Measurements from ENCODE around the gene HBD.

Gene HBD

DNA sequence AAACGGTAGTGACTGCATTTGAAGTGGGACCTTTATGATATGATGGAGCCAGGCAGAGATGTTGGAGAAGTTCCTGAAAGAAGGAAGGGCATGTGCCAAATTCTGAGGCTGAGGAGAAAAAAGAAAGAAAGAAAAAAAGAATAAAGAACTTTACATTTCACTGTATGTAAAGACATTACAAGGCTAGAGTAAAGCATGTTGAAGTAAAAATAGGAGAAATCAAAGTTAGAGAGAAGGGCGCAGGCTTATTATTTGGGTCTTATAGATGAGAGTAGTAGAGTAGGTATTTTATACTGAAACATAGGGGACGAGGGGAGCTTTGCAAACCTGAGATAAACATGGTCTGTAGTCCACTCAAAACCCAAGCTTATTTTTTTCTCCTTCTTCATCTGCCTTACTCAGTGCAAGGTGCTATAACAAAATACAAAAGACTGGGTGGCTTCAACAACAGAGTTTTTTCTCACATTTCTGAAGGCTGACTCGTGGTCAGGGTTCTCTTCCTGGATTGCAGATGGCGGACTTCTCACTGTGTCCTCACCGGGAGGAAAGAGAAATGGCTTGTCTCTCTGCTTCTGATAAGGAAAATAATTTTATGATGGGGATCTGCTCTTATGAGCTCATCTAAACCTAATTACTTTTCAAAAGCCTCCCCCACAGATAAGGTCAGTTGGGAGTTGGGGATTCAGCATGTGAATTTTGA lies 12.6 kb upstream of the HBD start:
- no peak for DNase-seq (ENCODE audit: low spot score)
- in situ Hi-C loops (cut with MboI; ENCODE audit: low sequenced_read_pairs, unreplicated experiment) = no loop called here
- TF ChIP-seq, protein P1, sequence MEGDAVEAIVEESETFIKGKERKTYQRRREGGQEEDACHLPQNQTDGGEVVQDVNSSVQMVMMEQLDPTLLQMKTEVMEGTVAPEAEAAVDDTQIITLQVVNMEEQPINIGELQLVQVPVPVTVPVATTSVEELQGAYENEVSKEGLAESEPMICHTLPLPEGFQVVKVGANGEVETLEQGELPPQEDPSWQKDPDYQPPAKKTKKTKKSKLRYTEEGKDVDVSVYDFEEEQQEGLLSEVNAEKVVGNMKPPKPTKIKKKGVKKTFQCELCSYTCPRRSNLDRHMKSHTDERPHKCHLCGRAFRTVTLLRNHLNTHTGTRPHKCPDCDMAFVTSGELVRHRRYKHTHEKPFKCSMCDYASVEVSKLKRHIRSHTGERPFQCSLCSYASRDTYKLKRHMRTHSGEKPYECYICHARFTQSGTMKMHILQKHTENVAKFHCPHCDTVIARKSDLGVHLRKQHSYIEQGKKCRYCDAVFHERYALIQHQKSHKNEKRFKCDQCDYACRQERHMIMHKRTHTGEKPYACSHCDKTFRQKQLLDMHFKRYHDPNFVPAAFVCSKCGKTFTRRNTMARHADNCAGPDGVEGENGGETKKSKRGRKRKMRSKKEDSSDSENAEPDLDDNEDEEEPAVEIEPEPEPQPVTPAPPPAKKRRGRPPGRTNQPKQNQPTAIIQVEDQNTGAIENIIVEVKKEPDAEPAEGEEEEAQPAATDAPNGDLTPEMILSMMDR (IDR thresholded peaks at IDR 0.05; ENCODE audit: borderline replicate concordance, control extremely low read depth, extremely low read depth, insufficient read depth, missing control alignments) = no peak

DNA sequence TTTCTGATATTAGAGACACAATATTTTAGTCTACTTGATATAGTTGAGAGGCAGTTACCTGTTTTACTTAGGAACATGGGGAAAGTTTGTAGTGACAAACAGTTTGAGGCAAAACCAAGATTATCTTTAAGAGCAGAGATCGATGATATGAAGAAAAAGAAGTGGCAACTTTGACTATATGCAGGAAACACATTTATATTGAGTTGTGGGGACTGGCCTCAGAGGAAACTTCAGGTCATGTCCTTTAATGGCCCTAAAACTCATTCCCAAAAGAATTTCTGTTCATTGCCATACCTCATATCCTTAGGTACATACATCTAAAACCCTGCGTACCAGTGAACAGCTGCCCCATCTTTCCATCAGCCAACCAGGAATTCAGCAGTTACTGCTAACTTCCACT lies 10.9 kb upstream of the HBD start:
- in situ Hi-C loops (cut with MboI; ENCODE audit: low sequenced_read_pairs, unreplicated experiment) = no loop called here
- TF ChIP-seq, protein P1 (IDR thresholded peaks at IDR 0.05; ENCODE audit: borderline replicate concordance, control extremely low read depth, extremely low read depth, insufficient read depth, missing control alignments) = no peak
- DNase-seq (ENCODE audit: low spot score) = no peak

DNA sequence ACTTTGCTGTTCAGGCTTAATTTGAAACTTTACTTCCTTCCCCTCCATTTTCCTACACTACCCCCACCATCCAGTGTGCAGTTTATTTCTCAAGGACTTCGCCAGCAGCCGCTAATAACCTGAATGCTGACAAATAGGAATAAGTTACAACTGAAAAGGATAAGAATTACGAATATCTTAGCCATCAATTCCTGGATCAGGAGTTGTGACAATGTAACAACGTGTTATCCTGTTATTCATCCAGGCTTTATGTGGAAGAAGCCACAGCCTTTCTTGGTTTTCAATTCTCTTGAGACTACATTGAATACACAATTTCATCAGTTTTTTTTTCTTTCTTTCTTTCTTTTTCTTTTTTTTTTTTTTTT lies 9.5 kb upstream of the HBD start:
- DNase-seq (ENCODE audit: low spot score) = no peak
- TF ChIP-seq, protein P1 (IDR thresholded peaks at IDR 0.05; ENCODE audit: borderline replicate concordance, control extremely low read depth, extremely low read depth, insufficient read depth, missing control alignments) = no peak
- in situ Hi-C loops (cut with MboI; ENCODE audit: low sequenced_read_pairs, unreplicated experiment) = no loop called here

DNA sequence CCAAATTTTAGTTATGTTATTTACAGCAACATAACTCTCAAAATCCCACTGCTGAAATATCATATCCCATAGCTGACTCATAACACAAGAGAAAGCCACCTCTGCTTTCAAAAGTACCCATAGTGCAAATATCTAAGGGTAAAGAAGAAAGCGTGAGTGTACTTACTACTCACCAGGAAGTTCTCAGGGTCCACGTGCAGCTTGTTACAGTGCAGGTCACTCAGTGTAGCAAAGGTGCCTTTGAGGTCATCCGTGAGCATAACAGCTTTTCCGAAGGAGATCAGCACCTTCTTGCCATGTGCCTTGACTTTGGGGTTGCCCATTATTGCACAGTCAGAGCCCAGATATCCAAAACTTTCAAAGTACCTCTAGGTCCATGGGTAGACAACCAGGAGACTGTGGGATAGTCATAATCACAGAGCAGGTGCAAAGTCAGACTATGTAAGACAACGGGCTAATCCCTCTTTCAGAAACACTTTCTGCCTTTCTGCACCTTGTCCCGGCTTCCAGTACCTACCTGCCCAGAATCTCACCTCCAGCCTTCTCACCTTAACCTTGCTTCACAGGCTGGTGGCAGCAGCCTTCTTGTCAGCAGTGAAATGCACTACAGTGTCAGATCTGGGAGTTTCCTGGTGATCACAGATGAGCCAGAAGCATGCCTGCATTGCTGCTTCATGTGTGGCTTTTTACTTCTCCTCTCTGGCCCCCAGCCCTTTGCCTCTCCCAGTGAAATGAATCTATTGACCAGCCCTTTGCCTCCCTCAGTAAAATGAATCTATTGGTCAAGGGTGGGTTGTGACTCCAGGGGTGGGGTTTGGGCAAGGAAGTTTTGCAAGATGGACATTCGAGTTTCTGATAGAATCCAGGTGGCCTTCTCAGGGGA lies 8.9 kb upstream of the HBD start:
- TF ChIP-seq, protein P1 (IDR thresholded peaks at IDR 0.05; ENCODE audit: borderline replicate concordance, control extremely low read depth, extremely low read depth, insufficient read depth, missing control alignments) = no peak
- no peak for DNase-seq (ENCODE audit: low spot score)
- in situ Hi-C loops (cut with MboI; ENCODE audit: low sequenced_read_pairs, unreplicated experiment) = no loop called here

DNA sequence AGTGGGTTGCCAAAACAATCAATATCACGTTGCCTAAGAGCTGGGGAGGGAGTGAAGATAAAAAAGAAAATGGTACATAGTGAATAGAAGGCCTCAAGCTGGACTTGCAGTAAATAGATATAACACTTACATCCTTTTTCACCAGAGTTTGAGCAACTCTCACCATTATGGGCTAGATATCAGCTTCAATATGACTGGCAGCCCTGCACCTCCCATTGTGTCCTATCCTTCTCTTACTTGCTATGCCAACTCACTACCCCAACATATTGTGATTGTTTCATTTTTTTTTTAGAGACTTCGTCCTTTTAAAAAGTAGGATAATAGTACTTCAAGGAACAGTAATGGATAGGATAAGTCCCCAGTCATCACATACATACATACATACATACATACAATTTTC lies 7.9 kb upstream of the HBD start:
- no peak for DNase-seq (ENCODE audit: low spot score)
- TF ChIP-seq, protein P1 (IDR thresholded peaks at IDR 0.05; ENCODE audit: borderline replicate concordance, control extremely low read depth, extremely low read depth, insufficient read depth, missing control alignments) = no peak
- in situ Hi-C loops (cut with MboI; ENCODE audit: low sequenced_read_pairs, unreplicated experiment) = no loop called here

DNA sequence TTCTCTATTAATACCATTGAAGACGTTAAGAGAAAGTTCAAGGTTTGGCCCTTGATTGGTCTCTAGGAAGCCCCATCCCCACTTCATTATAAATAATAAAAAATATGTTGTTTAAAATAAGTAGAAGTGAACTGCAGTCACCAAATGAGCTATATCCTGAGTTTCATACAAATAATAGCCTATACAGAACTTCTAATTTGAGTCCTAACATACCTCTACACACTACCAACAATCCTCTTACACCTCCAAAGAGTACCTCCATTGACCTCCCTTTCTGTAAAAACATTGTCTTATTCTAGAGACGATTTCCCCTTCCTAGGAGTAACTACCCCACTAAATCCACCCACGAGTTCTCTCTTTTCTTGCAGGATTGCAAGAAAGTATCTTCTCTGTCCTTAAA lies 7.2 kb upstream of the HBD start:
- TF ChIP-seq, protein P1 (IDR thresholded peaks at IDR 0.05; ENCODE audit: borderline replicate concordance, control extremely low read depth, extremely low read depth, insufficient read depth, missing control alignments) = no peak
- in situ Hi-C loops (cut with MboI; ENCODE audit: low sequenced_read_pairs, unreplicated experiment) = no loop called here
- no peak for DNase-seq (ENCODE audit: low spot score)
